HEK293 (cell line): ENCODE measurements around the gene SLC12A3.

Experiments
- CTCF ChIP-seq: fragments of 450-650 bp; formaldehyde crosslinking; IDR thresholded peaks from 2 replicates; pipeline ENCODE4 v1.5.1; 2016; ENCODE audit warnings: missing biosample characterization, missing genetic modification characterization
- GLI2 ChIP-seq: fragments of 450-650 bp; formaldehyde crosslinking; IDR thresholded peaks from 2 replicates; pipeline ENCODE4; 2017; ENCODE audit warnings: missing biosample characterization, missing genetic modification characterization, low read depth, borderline replicate concordance
- MEIS1 ChIP-seq: sonication (generic); formaldehyde crosslinking; IDR thresholded peaks from 2 replicates; pipeline ENCODE4 v1.8.1; 2022; ENCODE audit warnings: missing genetic modification reagents, mild to moderate bottlenecking, borderline replicate concordance
- ZNF10 ChIP-seq: fragments of 450-650 bp; formaldehyde crosslinking; IDR thresholded peaks from 2 replicates; pipeline ENCODE4 v1.5.1; 2017; ENCODE audit warnings: missing biosample characterization, missing genetic modification characterization
- ZNF266 ChIP-seq: fragments of 450-650 bp; formaldehyde crosslinking; IDR thresholded peaks from 2 replicates; pipeline ENCODE4 v1.5.1; 2016; ENCODE audit warnings: missing biosample characterization, missing genetic modification characterization, low read depth
- ZNF341 ChIP-seq: fragments of 450-650 bp; formaldehyde crosslinking; IDR thresholded peaks from 2 replicates; pipeline ENCODE4; 2016; ENCODE audit warnings: low read depth, missing biosample characterization, missing genetic modification characterization
- ZNF48 ChIP-seq: fragments of 450-650 bp; formaldehyde crosslinking; IDR thresholded peaks from 2 replicates; pipeline ENCODE4 v1.5.1; 2016; ENCODE audit warnings: missing biosample characterization, missing genetic modification characterization
- ZNF645 ChIP-seq: fragments of 450-650 bp; formaldehyde crosslinking; IDR thresholded peaks from 2 replicates; pipeline ENCODE4; 2016; ENCODE audit warnings: missing biosample characterization, missing genetic modification characterization
- TF ChIP-seq, protein P1 (sequence below): fragments of 450-650 bp; formaldehyde crosslinking; IDR thresholded peaks from 2 replicates; pipeline ENCODE4 v1.5.1; 2016; ENCODE audit warnings: missing biosample characterization, missing genetic modification characterization, low read depth
- TF ChIP-seq, protein P2 (sequence below): fragments of 450-650 bp; formaldehyde crosslinking; IDR thresholded peaks from 2 replicates; pipeline ENCODE4 v1.5.1; 2016; ENCODE audit warnings: missing biosample characterization, missing genetic modification characterization

GRCh38 chr16:56933828-56934598 is 69.0 kb downstream of the SLC12A3 start:
- TF ChIP-seq GLI2 (tag by site-specific recombination): no peak
- TF ChIP-seq, protein P1, sequence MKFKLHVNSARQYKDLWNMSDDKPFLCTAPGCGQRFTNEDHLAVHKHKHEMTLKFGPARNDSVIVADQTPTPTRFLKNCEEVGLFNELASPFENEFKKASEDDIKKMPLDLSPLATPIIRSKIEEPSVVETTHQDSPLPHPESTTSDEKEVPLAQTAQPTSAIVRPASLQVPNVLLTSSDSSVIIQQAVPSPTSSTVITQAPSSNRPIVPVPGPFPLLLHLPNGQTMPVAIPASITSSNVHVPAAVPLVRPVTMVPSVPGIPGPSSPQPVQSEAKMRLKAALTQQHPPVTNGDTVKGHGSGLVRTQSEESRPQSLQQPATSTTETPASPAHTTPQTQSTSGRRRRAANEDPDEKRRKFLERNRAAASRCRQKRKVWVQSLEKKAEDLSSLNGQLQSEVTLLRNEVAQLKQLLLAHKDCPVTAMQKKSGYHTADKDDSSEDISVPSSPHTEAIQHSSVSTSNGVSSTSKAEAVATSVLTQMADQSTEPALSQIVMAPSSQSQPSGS: no peak
- no peak for TF ChIP-seq ZNF645 (tag by site-specific recombination)
- TF ChIP-seq ZNF10 (tag by site-specific recombination): no peak
- TF ChIP-seq, protein P2, sequence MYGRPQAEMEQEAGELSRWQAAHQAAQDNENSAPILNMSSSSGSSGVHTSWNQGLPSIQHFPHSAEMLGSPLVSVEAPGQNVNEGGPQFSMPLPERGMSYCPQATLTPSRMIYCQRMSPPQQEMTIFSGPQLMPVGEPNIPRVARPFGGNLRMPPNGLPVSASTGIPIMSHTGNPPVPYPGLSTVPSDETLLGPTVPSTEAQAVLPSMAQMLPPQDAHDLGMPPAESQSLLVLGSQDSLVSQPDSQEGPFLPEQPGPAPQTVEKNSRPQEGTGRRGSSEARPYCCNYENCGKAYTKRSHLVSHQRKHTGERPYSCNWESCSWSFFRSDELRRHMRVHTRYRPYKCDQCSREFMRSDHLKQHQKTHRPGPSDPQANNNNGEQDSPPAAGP (tag by site-specific recombination): no peak
- no peak for TF ChIP-seq ZNF266 (tag by site-specific recombination)
- TF ChIP-seq ZNF48 (tag by site-specific recombination): no peak
- TF ChIP-seq ZNF341: no peak
- TF ChIP-seq MEIS1 (CRISPR knock-in tag): no peak
- no peak for TF ChIP-seq CTCF (tag by site-specific recombination)
